ENCODE measurements around the gene LPAR1. TPM values are rescaled to one million over a fixed set of nuclear protein-coding genes. Genes with fewer than 3 reads are reported as not detected.

The LPAR1 gene
- total and polyA plus RNA-seq, 9 of the 15 experiments (the other 6 are each of a cell fraction or from before 2014, with no cell fraction given): 0.13 TPM; not detected in 8

DNA sequence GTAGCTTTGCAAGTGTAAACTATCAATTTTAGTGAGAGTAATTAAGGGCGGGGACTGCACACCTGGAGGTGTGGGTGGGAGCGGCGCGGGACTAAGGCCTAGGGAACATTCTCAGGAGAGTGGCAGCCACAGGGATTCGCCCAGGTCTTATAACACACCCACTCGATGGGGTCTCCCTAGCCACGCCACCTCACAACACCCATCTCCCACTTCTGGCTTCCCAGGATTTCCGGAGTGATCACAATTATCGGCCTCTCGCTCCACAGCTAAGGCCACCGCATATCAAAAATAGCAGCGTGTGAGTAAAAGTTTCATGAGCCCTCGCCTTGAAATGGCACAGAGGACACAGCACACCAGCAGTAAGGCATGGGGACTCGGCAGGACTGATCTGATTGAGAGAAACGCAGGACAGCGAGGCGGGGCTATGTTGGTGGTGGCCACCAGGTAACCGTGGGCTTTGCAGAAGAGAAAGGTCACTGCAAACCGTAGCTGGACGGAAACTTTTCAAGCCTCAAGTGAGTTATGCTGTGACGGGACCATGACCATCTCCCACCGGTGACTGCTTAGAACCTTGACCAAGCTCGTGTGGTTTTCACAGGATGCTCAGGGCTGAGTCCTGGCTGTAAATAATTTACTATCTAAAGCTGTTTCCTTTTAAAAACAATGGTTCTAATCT, 1.1 kb upstream of the LPAR1 start (continued):
- TF ChIP-seq, protein P1, sequence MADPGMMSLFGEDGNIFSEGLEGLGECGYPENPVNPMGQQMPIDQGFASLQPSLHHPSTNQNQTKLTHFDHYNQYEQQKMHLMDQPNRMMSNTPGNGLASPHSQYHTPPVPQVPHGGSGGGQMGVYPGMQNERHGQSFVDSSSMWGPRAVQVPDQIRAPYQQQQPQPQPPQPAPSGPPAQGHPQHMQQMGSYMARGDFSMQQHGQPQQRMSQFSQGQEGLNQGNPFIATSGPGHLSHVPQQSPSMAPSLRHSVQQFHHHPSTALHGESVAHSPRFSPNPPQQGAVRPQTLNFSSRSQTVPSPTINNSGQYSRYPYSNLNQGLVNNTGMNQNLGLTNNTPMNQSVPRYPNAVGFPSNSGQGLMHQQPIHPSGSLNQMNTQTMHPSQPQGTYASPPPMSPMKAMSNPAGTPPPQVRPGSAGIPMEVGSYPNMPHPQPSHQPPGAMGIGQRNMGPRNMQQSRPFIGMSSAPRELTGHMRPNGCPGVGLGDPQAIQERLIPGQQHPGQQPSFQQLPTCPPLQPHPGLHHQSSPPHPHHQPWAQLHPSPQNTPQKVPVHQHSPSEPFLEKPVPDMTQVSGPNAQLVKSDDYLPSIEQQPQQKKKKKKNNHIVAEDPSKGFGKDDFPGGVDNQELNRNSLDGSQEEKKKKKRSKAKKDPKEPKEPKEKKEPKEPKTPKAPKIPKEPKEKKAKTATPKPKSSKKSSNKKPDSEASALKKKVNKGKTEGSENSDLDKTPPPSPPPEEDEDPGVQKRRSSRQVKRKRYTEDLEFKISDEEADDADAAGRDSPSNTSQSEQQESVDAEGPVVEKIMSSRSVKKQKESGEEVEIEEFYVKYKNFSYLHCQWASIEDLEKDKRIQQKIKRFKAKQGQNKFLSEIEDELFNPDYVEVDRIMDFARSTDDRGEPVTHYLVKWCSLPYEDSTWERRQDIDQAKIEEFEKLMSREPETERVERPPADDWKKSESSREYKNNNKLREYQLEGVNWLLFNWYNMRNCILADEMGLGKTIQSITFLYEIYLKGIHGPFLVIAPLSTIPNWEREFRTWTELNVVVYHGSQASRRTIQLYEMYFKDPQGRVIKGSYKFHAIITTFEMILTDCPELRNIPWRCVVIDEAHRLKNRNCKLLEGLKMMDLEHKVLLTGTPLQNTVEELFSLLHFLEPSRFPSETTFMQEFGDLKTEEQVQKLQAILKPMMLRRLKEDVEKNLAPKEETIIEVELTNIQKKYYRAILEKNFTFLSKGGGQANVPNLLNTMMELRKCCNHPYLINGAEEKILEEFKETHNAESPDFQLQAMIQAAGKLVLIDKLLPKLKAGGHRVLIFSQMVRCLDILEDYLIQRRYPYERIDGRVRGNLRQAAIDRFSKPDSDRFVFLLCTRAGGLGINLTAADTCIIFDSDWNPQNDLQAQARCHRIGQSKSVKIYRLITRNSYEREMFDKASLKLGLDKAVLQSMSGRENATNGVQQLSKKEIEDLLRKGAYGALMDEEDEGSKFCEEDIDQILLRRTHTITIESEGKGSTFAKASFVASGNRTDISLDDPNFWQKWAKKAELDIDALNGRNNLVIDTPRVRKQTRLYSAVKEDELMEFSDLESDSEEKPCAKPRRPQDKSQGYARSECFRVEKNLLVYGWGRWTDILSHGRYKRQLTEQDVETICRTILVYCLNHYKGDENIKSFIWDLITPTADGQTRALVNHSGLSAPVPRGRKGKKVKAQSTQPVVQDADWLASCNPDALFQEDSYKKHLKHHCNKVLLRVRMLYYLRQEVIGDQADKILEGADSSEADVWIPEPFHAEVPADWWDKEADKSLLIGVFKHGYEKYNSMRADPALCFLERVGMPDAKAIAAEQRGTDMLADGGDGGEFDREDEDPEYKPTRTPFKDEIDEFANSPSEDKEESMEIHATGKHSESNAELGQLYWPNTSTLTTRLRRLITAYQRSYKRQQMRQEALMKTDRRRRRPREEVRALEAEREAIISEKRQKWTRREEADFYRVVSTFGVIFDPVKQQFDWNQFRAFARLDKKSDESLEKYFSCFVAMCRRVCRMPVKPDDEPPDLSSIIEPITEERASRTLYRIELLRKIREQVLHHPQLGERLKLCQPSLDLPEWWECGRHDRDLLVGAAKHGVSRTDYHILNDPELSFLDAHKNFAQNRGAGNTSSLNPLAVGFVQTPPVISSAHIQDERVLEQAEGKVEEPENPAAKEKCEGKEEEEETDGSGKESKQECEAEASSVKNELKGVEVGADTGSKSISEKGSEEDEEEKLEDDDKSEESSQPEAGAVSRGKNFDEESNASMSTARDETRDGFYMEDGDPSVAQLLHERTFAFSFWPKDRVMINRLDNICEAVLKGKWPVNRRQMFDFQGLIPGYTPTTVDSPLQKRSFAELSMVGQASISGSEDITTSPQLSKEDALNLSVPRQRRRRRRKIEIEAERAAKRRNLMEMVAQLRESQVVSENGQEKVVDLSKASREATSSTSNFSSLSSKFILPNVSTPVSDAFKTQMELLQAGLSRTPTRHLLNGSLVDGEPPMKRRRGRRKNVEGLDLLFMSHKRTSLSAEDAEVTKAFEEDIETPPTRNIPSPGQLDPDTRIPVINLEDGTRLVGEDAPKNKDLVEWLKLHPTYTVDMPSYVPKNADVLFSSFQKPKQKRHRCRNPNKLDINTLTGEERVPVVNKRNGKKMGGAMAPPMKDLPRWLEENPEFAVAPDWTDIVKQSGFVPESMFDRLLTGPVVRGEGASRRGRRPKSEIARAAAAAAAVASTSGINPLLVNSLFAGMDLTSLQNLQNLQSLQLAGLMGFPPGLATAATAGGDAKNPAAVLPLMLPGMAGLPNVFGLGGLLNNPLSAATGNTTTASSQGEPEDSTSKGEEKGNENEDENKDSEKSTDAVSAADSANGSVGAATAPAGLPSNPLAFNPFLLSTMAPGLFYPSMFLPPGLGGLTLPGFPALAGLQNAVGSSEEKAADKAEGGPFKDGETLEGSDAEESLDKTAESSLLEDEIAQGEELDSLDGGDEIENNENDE (IDR thresholded peaks at IDR 0.05; ENCODE audit: low read depth, low read length): no peak
- no peak for TF ChIP-seq MIER1 (IDR thresholded peaks at IDR 0.05; ENCODE audit: low read depth)
- TF ChIP-seq, protein P2, sequence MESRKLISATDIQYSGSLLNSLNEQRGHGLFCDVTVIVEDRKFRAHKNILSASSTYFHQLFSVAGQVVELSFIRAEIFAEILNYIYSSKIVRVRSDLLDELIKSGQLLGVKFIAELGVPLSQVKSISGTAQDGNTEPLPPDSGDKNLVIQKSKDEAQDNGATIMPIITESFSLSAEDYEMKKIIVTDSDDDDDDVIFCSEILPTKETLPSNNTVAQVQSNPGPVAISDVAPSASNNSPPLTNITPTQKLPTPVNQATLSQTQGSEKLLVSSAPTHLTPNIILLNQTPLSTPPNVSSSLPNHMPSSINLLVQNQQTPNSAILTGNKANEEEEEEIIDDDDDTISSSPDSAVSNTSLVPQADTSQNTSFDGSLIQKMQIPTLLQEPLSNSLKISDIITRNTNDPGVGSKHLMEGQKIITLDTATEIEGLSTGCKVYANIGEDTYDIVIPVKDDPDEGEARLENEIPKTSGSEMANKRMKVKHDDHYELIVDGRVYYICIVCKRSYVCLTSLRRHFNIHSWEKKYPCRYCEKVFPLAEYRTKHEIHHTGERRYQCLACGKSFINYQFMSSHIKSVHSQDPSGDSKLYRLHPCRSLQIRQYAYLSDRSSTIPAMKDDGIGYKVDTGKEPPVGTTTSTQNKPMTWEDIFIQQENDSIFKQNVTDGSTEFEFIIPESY (CRISPR knock-in tag; IDR thresholded peaks at IDR 0.05): no peak
- no peak for TF ChIP-seq HMGN3 (IDR thresholded peaks at IDR 0.05; ENCODE audit: borderline replicate concordance, extremely low read depth, insufficient read length, low read depth, low read length)
- no peak for TF ChIP-seq ZSCAN32 (CRISPR knock-in tag; IDR thresholded peaks at IDR 0.05)
- TF ChIP-seq, protein P3, sequence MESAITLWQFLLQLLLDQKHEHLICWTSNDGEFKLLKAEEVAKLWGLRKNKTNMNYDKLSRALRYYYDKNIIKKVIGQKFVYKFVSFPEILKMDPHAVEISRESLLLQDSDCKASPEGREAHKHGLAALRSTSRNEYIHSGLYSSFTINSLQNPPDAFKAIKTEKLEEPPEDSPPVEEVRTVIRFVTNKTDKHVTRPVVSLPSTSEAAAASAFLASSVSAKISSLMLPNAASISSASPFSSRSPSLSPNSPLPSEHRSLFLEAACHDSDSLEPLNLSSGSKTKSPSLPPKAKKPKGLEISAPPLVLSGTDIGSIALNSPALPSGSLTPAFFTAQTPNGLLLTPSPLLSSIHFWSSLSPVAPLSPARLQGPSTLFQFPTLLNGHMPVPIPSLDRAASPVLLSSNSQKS (CRISPR knock-in tag; IDR thresholded peaks at IDR 0.05): no peak
- TF ChIP-seq HDAC2 (IDR thresholded peaks at IDR 0.05): no peak
- TF ChIP-seq NONO (IDR thresholded peaks at IDR 0.05; ENCODE audit: low read depth in 2 of 2, low read length in 1 of 2): no peak
- TF ChIP-seq MAFK (IDR thresholded peaks at IDR 0.05; ENCODE audit: low read length): no peak
- no peak for TF ChIP-seq CCAR2 (IDR thresholded peaks at IDR 0.05; ENCODE audit: low read depth, low read length)
- no peak for TF ChIP-seq HDAC6 (IDR thresholded peaks at IDR 0.05; ENCODE audit: low read depth, low read length)
- no peak for TF ChIP-seq ZNF77 (CRISPR knock-in tag; IDR thresholded peaks at IDR 0.05)

Measured in K562 (cell line).